K562 (cell line): ENCODE results near the gene PREX1. TPM values are rescaled to one million over a fixed set of nuclear protein-coding genes. Genes with fewer than 3 reads are reported as not detected.

Experiments used
- CHD4 ChIP-seq: fragments of 200-600 bp; sonication (generic); IDR thresholded peaks from 3 replicates; pipeline ENCODE4 v1.6.1; 2012; ENCODE audit warnings: low read depth, mild to moderate bottlenecking, mixed read lengths, low read length, inconsistent platforms; ENCODE audit not compliant: insufficient read depth, insufficient replicate concordance, poor library complexity, severe bottlenecking
- CXXC5 ChIP-seq: fragments of 250-450 bp; sonication (Bioruptor Pico); IDR thresholded peaks from 2 replicates; pipeline ENCODE4 v1.8.0; 2022; ENCODE audit warnings: inconsistent platforms, mild to moderate bottlenecking, moderate library complexity
- FOS ChIP-seq: IDR thresholded peaks from 3 replicates; pipeline ENCODE4 v1.6.1; 2011; ENCODE audit not compliant: insufficient read length; ENCODE audit errors: extremely low read depth
- KDM2B ChIP-seq: fragments of 250-450 bp; sonication (Bioruptor Pico); IDR thresholded peaks from 2 replicates; pipeline ENCODE4 v1.8.0; 2021; ENCODE audit warnings: mild to moderate bottlenecking, moderate library complexity
- MEF2D ChIP-seq: conservative IDR thresholded peaks from 2 replicates; pipeline ENCODE4 v1.6.1; 2016; ENCODE audit warnings: low read depth, missing genetic modification characterization, missing compliant biosample characterization
- RAD21 ChIP-seq, 2 experiments: fragments of 250-450 bp in 1 of 2; fragments of 450-650 bp in 1 of 2; sonication (Bioruptor Pico) in 1 of 2; formaldehyde crosslinking in 1 of 2; IDR thresholded peaks in 1 of 2; conservative IDR thresholded peaks in 1 of 2; 2 replicates each; pipeline versions ENCODE4 v1.4.0 to v1.8.0; 2020 to 2022; ENCODE audit warnings: mild to moderate bottlenecking in 2 of 2, moderate library complexity in 1 of 2
- SMARCA5 ChIP-seq: fragments of 450-650 bp; IDR thresholded peaks from 2 replicates; pipeline ENCODE4 v1.6.1; 2016
- UBTF ChIP-seq, 2 experiments: IDR thresholded peaks; 2 replicates each; pipeline ENCODE4 v1.6.1; 2012; ENCODE audit warnings: improper control_type of control experiment in 2 of 2, low read depth in 2 of 2, low read length in 2 of 2, borderline replicate concordance in 1 of 2
- polyA plus RNA-seq, 8 experiments: library from polyadenylated mRNA; depleted of rRNA in 4 of 8; stranded (reverse) in 5 of 8; unstranded in 3 of 8; fragments of >200 nt; fragmentation: Nextera tagmentation in 2 of 8; fragmentation: Illumina TruSeq in 1 of 8; extraction: Ambion mirVana in 2 of 8; extraction: Trizol in 1 of 8; gene quantifications; 2 replicates each; pipeline versions ENCODE4 v1.2.1 to v1.2.3, GENCODE V29; 2011 to 2014; ENCODE audit warnings: inconsistent platforms in 1 of 8, missing spikeins in 1 of 8
- total RNA-seq, 7 experiments: library from RNA; depleted of rRNA in 6 of 7; stranded (reverse); fragments of >200 nt in 6 of 7; fragmentation: Illumina TruSeq in 2 of 7; extraction: Trizol in 2 of 7; gene quantifications; 2 replicates each; pipeline versions ENCODE4 v1.2.1 to v1.2.3, GENCODE V29; 2011 to 2021; ENCODE audit warnings: low replicate concordance in 1 of 7
- TF ChIP-seq, protein P1 (sequence below): fragments of 450-650 bp; IDR thresholded peaks from 2 replicates; pipeline ENCODE4 v1.6.1; 2016; ENCODE audit warnings: mild to moderate bottlenecking, moderate library complexity
- TF ChIP-seq, protein P2 (sequence below), 2 experiments: fragments of 450-650 bp; conservative IDR thresholded peaks; 2 replicates each; pipeline ENCODE4 v1.6.1; 2017; ENCODE audit warnings: mild to moderate bottlenecking in 2 of 2, moderate library complexity in 2 of 2

The PREX1 gene
- total and polyA plus RNA-seq, 9 of the 15 experiments (the other 6 are each of a cell fraction or from before 2014, with no cell fraction given) = 0.37 to 10.4 (median 4.8) TPM

- TF ChIP-seq, protein P1, sequence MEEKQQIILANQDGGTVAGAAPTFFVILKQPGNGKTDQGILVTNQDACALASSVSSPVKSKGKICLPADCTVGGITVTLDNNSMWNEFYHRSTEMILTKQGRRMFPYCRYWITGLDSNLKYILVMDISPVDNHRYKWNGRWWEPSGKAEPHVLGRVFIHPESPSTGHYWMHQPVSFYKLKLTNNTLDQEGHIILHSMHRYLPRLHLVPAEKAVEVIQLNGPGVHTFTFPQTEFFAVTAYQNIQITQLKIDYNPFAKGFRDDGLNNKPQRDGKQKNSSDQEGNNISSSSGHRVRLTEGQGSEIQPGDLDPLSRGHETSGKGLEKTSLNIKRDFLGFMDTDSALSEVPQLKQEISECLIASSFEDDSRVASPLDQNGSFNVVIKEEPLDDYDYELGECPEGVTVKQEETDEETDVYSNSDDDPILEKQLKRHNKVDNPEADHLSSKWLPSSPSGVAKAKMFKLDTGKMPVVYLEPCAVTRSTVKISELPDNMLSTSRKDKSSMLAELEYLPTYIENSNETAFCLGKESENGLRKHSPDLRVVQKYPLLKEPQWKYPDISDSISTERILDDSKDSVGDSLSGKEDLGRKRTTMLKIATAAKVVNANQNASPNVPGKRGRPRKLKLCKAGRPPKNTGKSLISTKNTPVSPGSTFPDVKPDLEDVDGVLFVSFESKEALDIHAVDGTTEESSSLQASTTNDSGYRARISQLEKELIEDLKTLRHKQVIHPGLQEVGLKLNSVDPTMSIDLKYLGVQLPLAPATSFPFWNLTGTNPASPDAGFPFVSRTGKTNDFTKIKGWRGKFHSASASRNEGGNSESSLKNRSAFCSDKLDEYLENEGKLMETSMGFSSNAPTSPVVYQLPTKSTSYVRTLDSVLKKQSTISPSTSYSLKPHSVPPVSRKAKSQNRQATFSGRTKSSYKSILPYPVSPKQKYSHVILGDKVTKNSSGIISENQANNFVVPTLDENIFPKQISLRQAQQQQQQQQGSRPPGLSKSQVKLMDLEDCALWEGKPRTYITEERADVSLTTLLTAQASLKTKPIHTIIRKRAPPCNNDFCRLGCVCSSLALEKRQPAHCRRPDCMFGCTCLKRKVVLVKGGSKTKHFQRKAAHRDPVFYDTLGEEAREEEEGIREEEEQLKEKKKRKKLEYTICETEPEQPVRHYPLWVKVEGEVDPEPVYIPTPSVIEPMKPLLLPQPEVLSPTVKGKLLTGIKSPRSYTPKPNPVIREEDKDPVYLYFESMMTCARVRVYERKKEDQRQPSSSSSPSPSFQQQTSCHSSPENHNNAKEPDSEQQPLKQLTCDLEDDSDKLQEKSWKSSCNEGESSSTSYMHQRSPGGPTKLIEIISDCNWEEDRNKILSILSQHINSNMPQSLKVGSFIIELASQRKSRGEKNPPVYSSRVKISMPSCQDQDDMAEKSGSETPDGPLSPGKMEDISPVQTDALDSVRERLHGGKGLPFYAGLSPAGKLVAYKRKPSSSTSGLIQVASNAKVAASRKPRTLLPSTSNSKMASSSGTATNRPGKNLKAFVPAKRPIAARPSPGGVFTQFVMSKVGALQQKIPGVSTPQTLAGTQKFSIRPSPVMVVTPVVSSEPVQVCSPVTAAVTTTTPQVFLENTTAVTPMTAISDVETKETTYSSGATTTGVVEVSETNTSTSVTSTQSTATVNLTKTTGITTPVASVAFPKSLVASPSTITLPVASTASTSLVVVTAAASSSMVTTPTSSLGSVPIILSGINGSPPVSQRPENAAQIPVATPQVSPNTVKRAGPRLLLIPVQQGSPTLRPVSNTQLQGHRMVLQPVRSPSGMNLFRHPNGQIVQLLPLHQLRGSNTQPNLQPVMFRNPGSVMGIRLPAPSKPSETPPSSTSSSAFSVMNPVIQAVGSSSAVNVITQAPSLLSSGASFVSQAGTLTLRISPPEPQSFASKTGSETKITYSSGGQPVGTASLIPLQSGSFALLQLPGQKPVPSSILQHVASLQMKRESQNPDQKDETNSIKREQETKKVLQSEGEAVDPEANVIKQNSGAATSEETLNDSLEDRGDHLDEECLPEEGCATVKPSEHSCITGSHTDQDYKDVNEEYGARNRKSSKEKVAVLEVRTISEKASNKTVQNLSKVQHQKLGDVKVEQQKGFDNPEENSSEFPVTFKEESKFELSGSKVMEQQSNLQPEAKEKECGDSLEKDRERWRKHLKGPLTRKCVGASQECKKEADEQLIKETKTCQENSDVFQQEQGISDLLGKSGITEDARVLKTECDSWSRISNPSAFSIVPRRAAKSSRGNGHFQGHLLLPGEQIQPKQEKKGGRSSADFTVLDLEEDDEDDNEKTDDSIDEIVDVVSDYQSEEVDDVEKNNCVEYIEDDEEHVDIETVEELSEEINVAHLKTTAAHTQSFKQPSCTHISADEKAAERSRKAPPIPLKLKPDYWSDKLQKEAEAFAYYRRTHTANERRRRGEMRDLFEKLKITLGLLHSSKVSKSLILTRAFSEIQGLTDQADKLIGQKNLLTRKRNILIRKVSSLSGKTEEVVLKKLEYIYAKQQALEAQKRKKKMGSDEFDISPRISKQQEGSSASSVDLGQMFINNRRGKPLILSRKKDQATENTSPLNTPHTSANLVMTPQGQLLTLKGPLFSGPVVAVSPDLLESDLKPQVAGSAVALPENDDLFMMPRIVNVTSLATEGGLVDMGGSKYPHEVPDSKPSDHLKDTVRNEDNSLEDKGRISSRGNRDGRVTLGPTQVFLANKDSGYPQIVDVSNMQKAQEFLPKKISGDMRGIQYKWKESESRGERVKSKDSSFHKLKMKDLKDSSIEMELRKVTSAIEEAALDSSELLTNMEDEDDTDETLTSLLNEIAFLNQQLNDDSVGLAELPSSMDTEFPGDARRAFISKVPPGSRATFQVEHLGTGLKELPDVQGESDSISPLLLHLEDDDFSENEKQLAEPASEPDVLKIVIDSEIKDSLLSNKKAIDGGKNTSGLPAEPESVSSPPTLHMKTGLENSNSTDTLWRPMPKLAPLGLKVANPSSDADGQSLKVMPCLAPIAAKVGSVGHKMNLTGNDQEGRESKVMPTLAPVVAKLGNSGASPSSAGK = no peak
- TF ChIP-seq RAD21 (CRISPR knock-in tag; conservative IDR thresholded peaks at IDR 0.05 in 1 of 2, IDR thresholded peaks at IDR 0.05 in 1 of 2) = no peak
- no peak for TF ChIP-seq CHD4
- no peak for TF ChIP-seq KDM2B (CRISPR knock-in tag)
- TF ChIP-seq CXXC5 = no peak
- TF ChIP-seq FOS = peak; percentile 41
- no peak for TF ChIP-seq UBTF (IDR thresholded peaks at IDR 0.05; ENCODE audit: borderline replicate concordance in 1 of 2, low read depth in 2 of 2, low read length in 2 of 2)
- TF ChIP-seq SMARCA5 = no peak
- TF ChIP-seq, protein P2, sequence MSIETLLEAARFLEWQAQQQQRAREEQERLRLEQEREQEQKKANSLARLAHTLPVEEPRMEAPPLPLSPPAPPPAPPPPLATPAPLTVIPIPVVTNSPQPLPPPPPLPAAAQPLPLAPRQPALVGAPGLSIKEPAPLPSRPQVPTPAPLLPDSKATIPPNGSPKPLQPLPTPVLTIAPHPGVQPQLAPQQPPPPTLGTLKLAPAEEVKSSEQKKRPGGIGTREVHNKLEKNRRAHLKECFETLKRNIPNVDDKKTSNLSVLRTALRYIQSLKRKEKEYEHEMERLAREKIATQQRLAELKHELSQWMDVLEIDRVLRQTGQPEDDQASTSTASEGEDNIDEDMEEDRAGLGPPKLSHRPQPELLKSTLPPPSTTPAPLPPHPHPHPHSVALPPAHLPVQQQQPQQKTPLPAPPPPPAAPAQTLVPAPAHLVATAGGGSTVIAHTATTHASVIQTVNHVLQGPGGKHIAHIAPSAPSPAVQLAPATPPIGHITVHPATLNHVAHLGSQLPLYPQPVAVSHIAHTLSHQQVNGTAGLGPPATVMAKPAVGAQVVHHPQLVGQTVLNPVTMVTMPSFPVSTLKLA (conservative IDR thresholded peaks at IDR 0.05) = peak in 1 of 2 experiments; percentile 39; a peak in 2 of 4 replicates
- no peak for TF ChIP-seq MEF2D (tag)
Observed at GRCh38 chr20:48841875-48842529, 14.2 kb upstream of the PREX1 start (continued).
